HepG2 (cell line): ENCODE measurements around the gene KRTAP10-4. TPM values are rescaled to one million over a fixed set of nuclear protein-coding genes. Genes with fewer than 3 reads are reported as not detected.

Experiments used
- AGO2 ChIP-seq: fragments of 200-400 bp; formaldehyde crosslinking; optimal IDR thresholded peaks from 2 replicates; pipeline ENCODE3; 2017; ENCODE audit warnings: mild to moderate bottlenecking, low read depth, low read length, moderate library complexity
- ARNT2 ChIP-seq: sonication (generic); formaldehyde crosslinking; IDR thresholded peaks from 2 replicates; pipeline ENCODE4 v1.8.0; 2022; ENCODE audit warnings: mild to moderate bottlenecking, low read depth, missing genetic modification reagents, moderate library complexity
- CCAR2 ChIP-seq: fragments of 200-400 bp; formaldehyde crosslinking; optimal IDR thresholded peaks from 2 replicates; pipeline ENCODE3; 2018; ENCODE audit warnings: low read depth, mild to moderate bottlenecking, low read length, moderate library complexity
- FIP1L1 ChIP-seq: fragments of 200-400 bp; formaldehyde crosslinking; IDR thresholded peaks from 2 replicates; pipeline ENCODE4 v1.6.1; 2018; ENCODE audit warnings: low read depth, mild to moderate bottlenecking, low read length, moderate library complexity, borderline replicate concordance; ENCODE audit not compliant: insufficient read depth
- FOSL1 ChIP-seq: sonication (generic); formaldehyde crosslinking; IDR thresholded peaks from 2 replicates; pipeline ENCODE4 v1.9.0; 2021; ENCODE audit warnings: missing genetic modification reagents, borderline replicate concordance
- ISX ChIP-seq: sonication (generic); formaldehyde crosslinking; conservative IDR thresholded peaks from 2 replicates; pipeline ENCODE4 v1.5.0; 2020; ENCODE audit warnings: missing genetic modification reagents
- KLF9 ChIP-seq: IDR thresholded peaks from 2 replicates; pipeline ENCODE4 v1.6.1; 2016; ENCODE audit warnings: low read depth
- MATR3 ChIP-seq: sonication (generic); formaldehyde crosslinking; IDR thresholded peaks from 2 replicates; pipeline ENCODE4 v1.4.0; 2020; ENCODE audit warnings: missing genetic modification reagents
- MAZ ChIP-seq, 2 experiments: sonication (generic) in 1 of 2; formaldehyde crosslinking in 1 of 2; IDR thresholded peaks; 2 replicates each; pipeline versions ENCODE4 v1.5.0 to v1.6.1; 2012 to 2020; ENCODE audit warnings: low read depth in 2 of 2, mild to moderate bottlenecking in 2 of 2, borderline replicate concordance in 1 of 2, improper control_type of control experiment in 1 of 2, low read length in 1 of 2, missing genetic modification reagents in 1 of 2, moderate library complexity in 1 of 2
- MED8 ChIP-seq: sonication (generic); formaldehyde crosslinking; IDR thresholded peaks from 2 replicates; pipeline ENCODE4 v1.8.1; 2023; ENCODE audit warnings: mild to moderate bottlenecking, missing genetic modification reagents; ENCODE audit not compliant: insufficient replicate concordance
- NFIC ChIP-seq: IDR thresholded peaks from 2 replicates; pipeline ENCODE4 v1.6.1; 2012; ENCODE audit warnings: mild to moderate bottlenecking, low read length, inconsistent platforms
- RARG ChIP-seq: sonication (generic); formaldehyde crosslinking; IDR thresholded peaks from 2 replicates; pipeline ENCODE4 v1.4.0; 2020; ENCODE audit warnings: low read depth, mild to moderate bottlenecking, missing genetic modification reagents
- RBM22 ChIP-seq: fragments of 200-400 bp; formaldehyde crosslinking; optimal IDR thresholded peaks from 2 replicates; pipeline ENCODE3; 2017; ENCODE audit warnings: mild to moderate bottlenecking, low read length, moderate library complexity
- TGIF2 ChIP-seq: IDR thresholded peaks from 2 replicates; pipeline ENCODE4 v1.6.1; 2016; ENCODE audit warnings: control low read depth, missing compliant biosample characterization
- TP53 ChIP-seq: sonication (generic); formaldehyde crosslinking; conservative IDR thresholded peaks from 2 replicates; pipeline ENCODE4 v1.4.0; 2020; ENCODE audit warnings: missing genetic modification reagents
- ZBTB26 ChIP-seq: IDR thresholded peaks from 2 replicates; pipeline ENCODE4 v1.6.1; 2016; ENCODE audit warnings: missing compliant biosample characterization, missing genetic modification reagents, borderline replicate concordance
- ZNF224 ChIP-seq: sonication (generic); formaldehyde crosslinking; IDR thresholded peaks from 2 replicates; pipeline ENCODE4 v1.5.0; 2020; ENCODE audit warnings: mild to moderate bottlenecking, missing genetic modification reagents
- ZNF570 ChIP-seq: sonication (generic); formaldehyde crosslinking; IDR thresholded peaks from 2 replicates; pipeline ENCODE4 v1.4.0; 2020; ENCODE audit warnings: mild to moderate bottlenecking, missing genetic modification reagents, borderline replicate concordance
- ZNF597 ChIP-seq: sonication (generic); formaldehyde crosslinking; IDR thresholded peaks from 2 replicates; pipeline ENCODE4 v1.5.0; 2020; ENCODE audit warnings: missing genetic modification reagents
- ZNF598 ChIP-seq: sonication (generic); formaldehyde crosslinking; IDR thresholded peaks from 2 replicates; pipeline ENCODE4 v1.5.1; 2020; ENCODE audit warnings: mild to moderate bottlenecking, missing genetic modification reagents, borderline replicate concordance
- ZNF879 ChIP-seq: sonication (generic); formaldehyde crosslinking; IDR thresholded peaks from 2 replicates; pipeline ENCODE4 v1.8.1; 2023; ENCODE audit warnings: missing genetic modification reagents
- polyA plus RNA-seq, 8 experiments: library from polyadenylated mRNA; depleted of rRNA in 3 of 8; stranded (reverse) in 7 of 8; unstranded in 1 of 8; fragments of >200 nt; fragmentation: Illumina TruSeq in 4 of 8; extraction: Trizol in 4 of 8; gene quantifications; 2 replicates each; pipeline versions ENCODE4 v1.2.1 to v1.2.3, GENCODE V29; 2011 to 2016; ENCODE audit warnings: low read depth in 4 of 8, missing spikeins in 1 of 8, mixed read lengths in 1 of 8; ENCODE audit not compliant: insufficient read depth in 1 of 8
- total RNA-seq, 5 experiments: library from RNA; depleted of rRNA; stranded (reverse); fragments of >200 nt; fragmentation: Illumina TruSeq; extraction: Trizol; gene quantifications; 2 replicates each; pipeline ENCODE4 v1.2.3, GENCODE V29; 2016; ENCODE audit warnings: low read depth in 1 of 5
- TF ChIP-seq, protein P1 (sequence below): sonication (generic); formaldehyde crosslinking; IDR thresholded peaks from 2 replicates; pipeline ENCODE4 v1.5.1; 2020; ENCODE audit warnings: missing genetic modification reagents, mild to moderate bottlenecking, borderline replicate concordance
- TF ChIP-seq, protein P2 (sequence below): sonication (generic); formaldehyde crosslinking; IDR thresholded peaks from 2 replicates; pipeline ENCODE4 v1.5.0; 2020; ENCODE audit warnings: missing genetic modification reagents

Gene KRTAP10-4
- total and polyA plus RNA-seq, 2 of the 13 experiments (the other 11 are each of a cell fraction or from before 2014, with no cell fraction given): not detected

DNA sequence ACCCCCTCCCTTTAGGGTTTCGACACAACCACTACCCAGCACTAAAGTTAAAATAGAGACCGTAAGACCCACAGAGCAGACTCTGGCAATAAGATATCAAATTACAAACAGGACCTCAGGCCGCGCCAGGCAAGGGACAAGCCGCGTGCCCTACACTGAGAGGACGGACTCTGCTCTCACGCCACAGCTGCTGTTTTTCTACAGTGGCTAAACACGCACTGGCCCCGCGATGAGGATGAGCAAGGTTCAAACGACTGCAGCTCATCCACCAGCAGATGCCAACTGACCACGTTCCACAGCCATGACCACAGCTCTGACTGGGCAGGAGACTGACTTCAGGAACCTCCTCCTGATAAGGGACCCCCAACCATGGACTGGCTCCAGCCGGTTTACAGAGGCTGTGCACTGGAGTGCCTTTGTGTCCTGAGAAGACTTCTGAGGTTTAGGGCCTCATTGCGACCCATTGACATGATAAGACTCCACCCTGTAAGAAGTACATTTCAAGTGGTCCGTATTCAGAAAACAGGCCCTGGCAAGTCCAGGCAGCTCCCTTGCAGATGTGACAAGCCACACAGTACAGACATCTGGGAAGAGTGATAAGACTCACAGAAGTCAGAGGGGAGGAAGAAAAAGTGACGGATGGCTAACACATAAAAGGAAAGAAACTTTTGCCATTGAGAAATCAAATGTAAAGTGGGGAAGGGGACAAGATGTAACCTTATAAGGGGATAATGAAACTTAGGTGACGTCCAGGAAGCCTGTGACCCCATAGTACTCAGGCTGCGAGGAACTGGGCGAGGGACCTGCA lies 20.3 kb downstream of the KRTAP10-4 start (continued):
- no peak for TF ChIP-seq FOSL1 (CRISPR knock-in tag)
- peak; percentile 33; the same call in 1 of the 2 replicates for TF ChIP-seq ZNF224 (CRISPR knock-in tag)
- TF ChIP-seq ZNF598 (CRISPR knock-in tag): peak; percentile 52
- no peak for TF ChIP-seq MED8 (CRISPR knock-in tag)
- TF ChIP-seq RBM22: no peak
- TF ChIP-seq MAZ (IDR thresholded peaks at IDR 0.05; ENCODE audit: borderline replicate concordance, low read depth, low read length): no peak
- peak; percentile 78 for TF ChIP-seq MAZ (CRISPR knock-in tag; IDR thresholded peaks at IDR 0.05; ENCODE audit: low read depth)
- TF ChIP-seq, protein P1, sequence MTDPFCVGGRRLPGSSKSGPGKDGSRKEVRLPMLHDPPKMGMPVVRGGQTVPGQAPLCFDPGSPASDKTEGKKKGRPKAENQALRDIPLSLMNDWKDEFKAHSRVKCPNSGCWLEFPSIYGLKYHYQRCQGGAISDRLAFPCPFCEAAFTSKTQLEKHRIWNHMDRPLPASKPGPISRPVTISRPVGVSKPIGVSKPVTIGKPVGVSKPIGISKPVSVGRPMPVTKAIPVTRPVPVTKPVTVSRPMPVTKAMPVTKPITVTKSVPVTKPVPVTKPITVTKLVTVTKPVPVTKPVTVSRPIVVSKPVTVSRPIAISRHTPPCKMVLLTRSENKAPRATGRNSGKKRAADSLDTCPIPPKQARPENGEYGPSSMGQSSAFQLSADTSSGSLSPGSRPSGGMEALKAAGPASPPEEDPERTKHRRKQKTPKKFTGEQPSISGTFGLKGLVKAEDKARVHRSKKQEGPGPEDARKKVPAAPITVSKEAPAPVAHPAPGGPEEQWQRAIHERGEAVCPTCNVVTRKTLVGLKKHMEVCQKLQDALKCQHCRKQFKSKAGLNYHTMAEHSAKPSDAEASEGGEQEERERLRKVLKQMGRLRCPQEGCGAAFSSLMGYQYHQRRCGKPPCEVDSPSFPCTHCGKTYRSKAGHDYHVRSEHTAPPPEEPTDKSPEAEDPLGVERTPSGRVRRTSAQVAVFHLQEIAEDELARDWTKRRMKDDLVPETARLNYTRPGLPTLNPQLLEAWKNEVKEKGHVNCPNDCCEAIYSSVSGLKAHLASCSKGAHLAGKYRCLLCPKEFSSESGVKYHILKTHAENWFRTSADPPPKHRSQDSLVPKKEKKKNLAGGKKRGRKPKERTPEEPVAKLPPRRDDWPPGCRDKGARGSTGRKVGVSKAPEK (CRISPR knock-in tag): no peak; the same call in 1 of the 2 replicates
- peak; percentile 61 for TF ChIP-seq ARNT2 (CRISPR knock-in tag)
- no peak for TF ChIP-seq ZNF570 (CRISPR knock-in tag)
- TF ChIP-seq ZNF597 (CRISPR knock-in tag): no peak
- no peak for TF ChIP-seq TP53 (CRISPR knock-in tag)
- no peak for TF ChIP-seq ISX (CRISPR knock-in tag)
- TF ChIP-seq TGIF2 (CRISPR knock-in tag): peak; percentile 29; the same call in 1 of the 2 replicates
- no peak for TF ChIP-seq KLF9 (CRISPR knock-in tag)
- no peak for TF ChIP-seq AGO2
- no peak for TF ChIP-seq RARG (CRISPR knock-in tag)
- TF ChIP-seq MATR3 (CRISPR knock-in tag): no peak
- TF ChIP-seq ZNF879 (CRISPR knock-in tag): no peak
- TF ChIP-seq ZBTB26 (CRISPR knock-in tag): peak; percentile 56; the same call in 1 of the 2 replicates
- TF ChIP-seq FIP1L1: no peak
- no peak for TF ChIP-seq CCAR2
- TF ChIP-seq, protein P2, sequence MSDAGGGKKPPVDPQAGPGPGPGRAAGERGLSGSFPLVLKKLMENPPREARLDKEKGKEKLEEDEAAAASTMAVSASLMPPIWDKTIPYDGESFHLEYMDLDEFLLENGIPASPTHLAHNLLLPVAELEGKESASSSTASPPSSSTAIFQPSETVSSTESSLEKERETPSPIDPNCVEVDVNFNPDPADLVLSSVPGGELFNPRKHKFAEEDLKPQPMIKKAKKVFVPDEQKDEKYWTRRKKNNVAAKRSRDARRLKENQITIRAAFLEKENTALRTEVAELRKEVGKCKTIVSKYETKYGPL (CRISPR knock-in tag): no peak
- no peak for TF ChIP-seq NFIC
